GM12874 (cell line): Measurements from ENCODE around the gene PDP2.

Source experiments
- TF ChIP-seq, protein P1 (sequence below): IDR thresholded peaks from 2 replicates; pipeline ENCODE4 v1.5.1; 2011; ENCODE audit warnings: low read depth, mild to moderate bottlenecking, control low read depth, low read length, moderate library complexity; ENCODE audit not compliant: insufficient read depth

PDP2 gene

DNA sequence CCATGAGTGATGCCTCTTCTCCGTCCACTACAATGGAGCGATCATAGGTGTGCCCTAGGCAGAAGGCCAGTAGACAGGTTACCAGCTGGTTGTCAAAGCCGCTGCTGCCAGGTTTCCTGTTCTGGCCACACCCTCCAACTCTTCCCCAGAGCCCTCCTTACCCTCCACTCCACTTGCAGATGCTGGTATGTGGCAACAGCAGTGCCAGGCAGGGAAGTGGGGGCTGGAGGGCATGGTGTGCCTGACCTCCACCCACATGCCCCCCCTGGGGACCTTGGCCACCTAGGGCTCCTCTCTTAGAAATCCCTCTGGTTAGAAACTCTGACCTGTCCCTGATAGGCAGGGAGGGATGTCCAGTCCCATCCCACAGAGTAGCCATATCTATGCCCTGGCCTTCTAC, 43.6 kb downstream of the PDP2 start:
- TF ChIP-seq, protein P1, sequence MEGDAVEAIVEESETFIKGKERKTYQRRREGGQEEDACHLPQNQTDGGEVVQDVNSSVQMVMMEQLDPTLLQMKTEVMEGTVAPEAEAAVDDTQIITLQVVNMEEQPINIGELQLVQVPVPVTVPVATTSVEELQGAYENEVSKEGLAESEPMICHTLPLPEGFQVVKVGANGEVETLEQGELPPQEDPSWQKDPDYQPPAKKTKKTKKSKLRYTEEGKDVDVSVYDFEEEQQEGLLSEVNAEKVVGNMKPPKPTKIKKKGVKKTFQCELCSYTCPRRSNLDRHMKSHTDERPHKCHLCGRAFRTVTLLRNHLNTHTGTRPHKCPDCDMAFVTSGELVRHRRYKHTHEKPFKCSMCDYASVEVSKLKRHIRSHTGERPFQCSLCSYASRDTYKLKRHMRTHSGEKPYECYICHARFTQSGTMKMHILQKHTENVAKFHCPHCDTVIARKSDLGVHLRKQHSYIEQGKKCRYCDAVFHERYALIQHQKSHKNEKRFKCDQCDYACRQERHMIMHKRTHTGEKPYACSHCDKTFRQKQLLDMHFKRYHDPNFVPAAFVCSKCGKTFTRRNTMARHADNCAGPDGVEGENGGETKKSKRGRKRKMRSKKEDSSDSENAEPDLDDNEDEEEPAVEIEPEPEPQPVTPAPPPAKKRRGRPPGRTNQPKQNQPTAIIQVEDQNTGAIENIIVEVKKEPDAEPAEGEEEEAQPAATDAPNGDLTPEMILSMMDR, result no peak

DNA sequence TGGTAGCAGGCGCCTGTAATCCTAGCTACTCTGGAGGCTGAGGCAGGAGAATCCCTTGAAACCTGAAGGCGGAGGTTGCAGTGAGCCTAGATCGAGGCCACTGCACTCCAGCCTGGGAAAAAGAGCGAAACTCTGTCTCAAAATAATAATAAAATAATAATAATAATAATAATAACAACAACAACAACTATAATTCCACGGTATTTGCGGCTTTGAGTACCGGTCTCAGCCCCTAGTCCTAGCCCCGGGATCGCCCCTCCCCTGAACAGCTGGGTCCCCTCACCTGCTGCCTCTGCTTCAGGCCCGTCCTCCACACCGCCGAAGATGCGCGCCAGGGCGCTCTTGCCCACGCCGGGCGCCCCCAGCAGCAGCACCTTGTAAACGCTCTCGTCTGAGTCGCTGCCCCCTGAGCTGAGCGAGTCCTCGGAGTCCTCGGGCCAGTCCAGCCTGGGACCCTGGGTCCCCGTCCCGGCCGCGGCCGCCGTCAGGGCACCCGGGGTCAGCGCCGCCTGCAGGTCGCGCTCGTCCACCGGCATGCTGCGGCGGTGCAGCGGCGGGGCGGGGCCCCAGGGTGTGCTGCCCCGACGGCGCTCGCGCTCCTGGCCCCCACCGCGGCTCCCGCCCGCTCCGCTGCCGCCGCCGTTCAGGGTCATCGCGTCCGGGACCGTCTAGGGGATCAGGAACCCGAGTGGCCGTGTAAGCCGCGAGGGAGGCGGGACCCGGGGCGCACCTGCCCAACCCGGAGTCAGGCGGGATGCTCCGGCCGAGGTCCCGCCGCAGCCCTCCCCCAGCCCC, 44.4 kb downstream of the PDP2 start:
- TF ChIP-seq, protein P1, result peak; percentile 63

DNA sequence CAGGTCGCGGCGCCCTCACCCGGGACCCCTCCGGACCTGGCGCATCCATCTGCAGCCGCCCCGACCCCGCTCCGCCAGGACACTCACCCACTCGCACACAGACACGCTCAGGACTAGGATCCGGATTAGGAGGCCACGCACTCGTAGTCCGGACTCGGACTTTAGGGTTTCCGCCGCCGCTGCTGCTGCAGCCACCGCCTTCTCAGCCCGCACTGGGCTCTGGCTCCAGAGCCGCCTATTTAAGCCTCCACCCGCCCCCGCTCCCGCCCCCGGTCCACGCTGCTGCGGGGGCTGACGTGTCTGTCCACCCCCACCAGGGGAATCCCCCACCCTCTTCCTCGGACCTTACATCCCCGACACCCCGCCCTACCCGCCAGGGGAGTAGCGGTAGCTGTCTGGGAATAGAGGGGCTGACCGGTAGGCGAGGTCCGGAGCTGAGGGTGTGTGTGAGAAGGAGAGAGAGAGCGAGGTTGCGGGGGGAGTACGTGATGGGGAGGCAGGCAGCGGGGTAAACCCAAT, 45.1 kb downstream of the PDP2 start, which contains the start of gene RRAD:
TSS of gene RRAD (minus strand) at position 214 of the 519 bp plus-strand sequence. CDS start 356 bp downstream, outside the sequence.
- TF ChIP-seq, protein P1, result no peak

DNA sequence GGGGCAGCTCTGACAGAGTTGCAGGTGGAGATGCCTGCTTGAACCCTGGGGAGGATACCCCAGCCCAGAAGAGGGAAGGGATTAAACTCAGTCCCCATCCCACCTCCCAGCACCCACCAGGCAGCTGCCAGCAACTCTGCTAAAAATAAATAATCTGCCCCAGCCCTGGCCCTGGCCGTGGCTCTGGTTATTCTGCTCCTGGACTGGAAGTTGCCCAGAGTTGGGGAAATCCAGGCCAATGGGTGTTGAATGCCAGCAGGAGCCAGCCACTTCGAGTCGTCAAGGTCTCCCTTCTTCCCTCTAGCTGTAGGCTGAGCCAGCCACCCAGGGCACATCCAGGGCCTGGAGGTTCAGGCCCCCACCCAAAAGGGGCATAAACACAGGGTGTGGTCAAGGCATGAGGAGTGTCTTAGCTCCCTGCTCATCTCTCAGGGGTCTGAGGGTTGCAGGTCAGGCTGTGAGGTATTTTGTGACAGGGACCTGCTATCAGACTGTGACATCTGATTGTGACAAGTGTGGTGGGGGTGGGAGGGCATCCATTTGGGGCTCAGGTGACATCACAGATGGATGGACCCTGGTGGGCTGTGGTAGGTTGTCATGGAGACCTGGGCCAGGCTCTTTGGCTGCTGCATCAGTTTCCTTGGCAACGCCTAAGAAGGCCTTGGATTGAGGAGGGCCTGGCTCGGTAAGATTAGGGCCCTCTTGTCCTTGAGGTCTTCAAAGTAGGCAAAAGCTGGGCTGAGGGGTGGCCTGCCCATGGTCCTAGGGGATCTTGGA, 46.0 kb downstream of the PDP2 start:
- TF ChIP-seq, protein P1, result no peak

DNA sequence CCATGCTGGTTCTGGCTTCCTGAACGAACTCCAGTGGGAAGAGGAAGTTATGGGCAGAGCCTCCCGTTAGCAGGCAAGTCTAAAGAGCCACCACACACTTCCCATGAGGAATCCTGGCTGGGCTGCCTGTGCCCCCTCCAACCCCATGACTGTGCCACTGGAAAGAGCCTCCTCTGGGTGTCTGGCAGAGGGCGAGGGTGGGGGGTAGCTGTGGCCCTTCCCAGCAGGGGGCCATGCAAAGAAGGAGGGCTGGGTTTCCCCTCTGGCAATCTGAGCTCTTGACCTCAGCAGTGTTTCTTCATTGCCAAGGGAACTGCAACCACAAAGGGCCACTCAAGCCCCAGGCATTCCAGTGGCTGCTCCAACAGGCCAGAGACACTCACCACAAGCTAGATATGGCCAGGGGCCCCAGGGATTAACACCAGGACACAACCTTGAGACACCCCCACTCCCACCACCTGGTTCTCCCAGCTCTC, 46.7 kb downstream of the PDP2 start:
- TF ChIP-seq, protein P1, result no peak

DNA sequence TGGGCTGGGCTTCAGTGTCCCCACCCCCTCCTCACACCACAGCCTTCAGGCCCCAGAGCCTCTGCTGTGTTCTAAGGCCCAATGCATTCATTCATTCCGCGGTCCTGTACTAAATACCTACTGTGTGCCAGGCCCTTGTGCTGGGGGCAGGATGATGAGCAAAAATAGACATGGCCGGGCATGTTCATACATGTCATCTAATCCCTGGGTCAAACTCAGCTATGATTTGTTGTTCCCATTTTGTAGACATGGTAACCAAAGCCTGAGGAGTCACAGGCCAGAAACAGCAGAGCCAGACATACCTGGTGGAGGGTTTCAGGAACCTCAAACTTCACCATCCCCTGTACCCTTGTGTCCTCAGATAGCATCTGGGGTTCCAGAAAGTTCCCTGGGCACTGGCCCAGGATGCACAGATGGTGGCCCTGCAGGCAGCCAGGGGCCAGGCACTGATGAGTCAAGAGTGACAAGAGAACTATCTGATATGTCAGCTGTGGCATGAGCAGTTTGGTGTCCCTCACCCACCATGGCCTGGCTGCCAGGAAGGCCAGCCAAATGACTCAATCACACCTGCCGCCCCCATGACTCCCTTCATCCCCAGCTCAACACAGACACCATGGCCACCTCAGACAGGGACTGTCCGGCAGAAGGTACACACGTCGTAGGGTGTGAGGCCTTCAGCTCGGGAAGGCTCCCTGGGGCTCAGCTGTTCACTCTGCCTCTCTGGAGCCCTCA, 47.8 kb downstream of the PDP2 start:
- TF ChIP-seq, protein P1, result no peak
